ENCODE measurements around the gene FAM131A. TPM values are rescaled to one million over a fixed set of nuclear protein-coding genes. Genes with fewer than 3 reads are reported as not detected.

FAM131A gene
- polyA plus RNA-seq, 1 donor: 9.9 TPM

DNA sequence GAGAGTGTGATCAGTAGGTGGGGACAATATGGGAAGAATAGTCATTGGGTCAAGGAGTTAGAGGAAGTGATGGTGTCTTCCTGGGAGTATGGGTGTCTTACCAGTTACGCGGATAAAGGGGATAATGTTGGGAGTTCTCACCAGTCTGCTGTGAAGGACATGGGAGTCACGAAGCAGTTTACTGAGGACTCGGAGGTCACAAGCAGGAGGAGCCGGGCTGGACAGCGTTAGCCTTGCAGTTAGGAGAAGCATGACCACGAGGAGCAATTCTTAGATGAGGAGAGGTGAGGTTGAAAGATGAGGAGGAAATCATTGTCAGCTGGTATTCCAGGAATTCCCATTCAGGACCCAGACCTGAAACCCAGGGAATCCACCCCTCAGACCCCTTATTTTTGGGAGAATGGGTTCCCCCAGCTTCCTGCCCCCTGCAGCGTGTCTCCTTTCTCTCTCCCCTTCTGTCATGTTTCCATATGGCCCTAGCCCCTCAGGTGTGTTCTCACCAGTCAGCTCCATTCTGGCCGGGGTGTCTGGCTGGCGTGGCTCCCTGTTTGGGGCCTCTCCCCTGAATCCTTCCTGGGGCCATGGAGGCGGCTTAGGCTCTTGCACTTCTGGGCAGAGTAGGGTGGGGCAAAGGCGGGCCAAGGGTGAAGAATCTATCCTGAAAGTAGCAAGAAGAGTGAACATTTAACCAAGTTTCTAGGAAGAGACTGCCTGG lies 38.5 kb downstream of the FAM131A start:
- DNase-seq: no peak

DNA sequence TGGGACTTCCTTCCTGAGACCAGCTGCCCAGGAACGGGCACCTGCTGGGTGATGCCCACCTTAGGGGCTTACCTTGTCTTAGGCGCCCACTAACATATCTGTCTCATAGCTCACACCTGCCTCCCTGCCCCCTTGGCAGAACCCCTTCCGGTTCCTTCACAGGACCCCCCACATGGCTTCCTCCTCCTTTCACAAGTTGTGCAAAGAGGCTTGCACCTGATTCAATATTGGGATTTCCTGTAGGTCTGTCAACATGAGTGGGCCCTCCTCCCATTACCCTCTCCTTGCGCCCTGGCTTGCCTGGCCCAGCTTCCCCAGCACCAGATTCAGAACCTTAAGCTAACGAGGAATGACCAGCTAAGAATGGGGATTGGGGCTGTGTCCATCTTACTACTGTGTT lies 40.0 kb downstream of the FAM131A start:
- DNase-seq: no peak

DNA sequence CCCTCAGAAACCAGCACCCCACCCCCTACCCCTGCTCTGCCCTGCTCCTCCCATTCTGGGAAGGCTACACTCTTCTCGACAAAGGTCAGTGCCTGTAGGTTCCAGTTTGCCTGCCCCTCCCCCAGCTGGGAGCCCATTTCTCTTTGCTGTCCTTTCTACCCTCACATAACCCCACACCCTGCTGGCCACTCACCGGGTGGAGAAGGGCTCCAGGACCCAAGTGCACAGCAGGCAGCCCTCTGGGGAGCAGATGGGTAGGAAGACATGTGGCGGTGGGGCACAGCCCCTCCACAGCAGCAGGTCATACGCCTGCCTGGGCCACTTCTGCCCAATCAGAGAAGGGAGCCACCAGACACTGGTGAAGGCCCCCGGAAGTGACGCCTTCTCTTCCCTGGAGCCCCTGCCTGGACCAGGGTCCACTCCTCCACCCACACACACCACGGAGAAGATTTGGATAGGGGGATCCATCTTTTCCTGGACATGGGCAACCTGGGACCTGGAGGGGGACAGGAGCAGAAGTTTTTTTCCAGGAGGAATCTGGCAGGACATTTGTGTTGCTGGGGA lies 40.6 kb downstream of the FAM131A start, which contains the start of gene THPO:
Gene THPO (minus strand): TSS at position 326 of the 564 bp plus-strand sequence. CDS start 1,948 bp downstream, outside the sequence.
- DNase-seq: no peak

DNA sequence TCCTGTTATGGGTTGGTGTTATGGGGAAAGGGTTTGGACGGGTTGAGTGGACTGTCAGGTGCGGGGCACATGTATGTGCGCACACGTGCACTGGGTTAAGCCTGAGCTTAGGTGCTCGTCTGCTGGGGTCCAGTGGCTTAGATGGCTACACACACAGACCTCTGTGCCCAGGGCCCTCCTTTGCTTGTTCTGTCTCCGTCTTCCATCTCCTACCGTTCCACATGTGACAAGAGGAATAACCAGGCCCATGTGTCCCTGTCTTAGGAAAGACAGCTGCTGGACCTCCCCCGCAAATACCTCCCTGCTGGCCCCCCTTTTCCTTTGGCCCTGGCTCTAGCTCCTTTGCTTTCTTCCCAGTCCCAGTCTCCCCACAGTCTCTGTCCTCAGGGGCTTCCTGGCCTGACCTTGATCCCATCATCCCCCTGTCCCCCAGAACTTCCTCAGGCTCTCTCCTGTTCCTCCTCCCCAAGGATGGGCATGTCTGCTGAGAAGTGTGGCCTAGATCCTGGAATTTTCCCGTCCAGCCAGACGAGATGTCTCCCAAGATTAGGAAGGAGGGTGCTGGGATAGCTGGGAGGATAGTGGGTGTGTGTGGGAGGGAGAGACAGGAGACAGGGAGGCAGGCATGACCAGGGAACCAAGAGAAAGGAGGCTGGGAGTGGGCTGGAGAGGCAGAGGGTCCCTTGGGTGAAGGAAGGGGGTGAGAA lies 41.4 kb downstream of the FAM131A start:
- DNase-seq: no peak

DNA sequence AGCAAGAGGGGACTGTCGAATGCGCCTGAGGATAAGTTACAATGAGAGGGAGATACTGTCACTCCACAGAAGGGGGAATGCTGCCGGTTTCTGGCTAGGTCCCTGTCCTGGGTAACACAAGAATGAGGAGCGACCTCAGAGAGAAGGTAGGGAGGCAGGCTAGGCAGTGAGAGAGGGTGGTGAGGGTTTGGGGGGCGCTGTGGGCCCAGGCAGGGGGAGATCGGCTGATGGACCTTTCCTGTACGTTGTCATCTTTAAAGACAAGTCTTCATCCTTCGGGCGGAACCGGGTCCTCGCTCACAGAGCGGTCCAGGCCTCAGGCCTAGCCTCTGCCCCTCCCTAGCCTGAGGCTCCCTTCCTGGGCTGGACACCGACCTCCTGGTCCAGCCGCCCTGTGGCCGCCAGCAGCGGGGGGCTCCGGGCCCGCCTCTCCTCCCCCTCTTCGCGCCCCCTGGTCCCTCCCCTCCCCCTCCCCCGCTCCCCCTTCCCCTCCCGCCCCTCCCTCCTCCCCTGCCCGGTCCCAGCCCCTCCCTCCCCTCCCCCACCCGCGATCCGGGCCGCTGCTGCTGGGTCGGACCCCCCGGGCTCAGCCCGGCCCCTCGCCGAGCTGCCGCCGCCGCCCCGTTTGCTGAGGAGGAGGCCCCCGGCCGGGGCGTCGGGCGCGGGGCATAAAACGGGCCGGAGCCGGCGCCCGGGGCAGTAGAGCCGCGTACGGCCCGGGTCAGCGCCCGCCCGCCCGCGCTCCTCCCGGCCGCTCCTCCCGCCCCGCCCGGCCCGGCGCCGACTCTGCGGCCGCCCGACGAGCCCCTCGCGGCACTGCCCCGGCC lies 42.2 kb downstream of the FAM131A start, which contains the start of gene CHRD:
Gene CHRD (plus strand): TSS at position 697 of the 827 bp plus-strand sequence. CDS start 265 bp downstream, outside the sequence.
- no peak for DNase-seq

DNA sequence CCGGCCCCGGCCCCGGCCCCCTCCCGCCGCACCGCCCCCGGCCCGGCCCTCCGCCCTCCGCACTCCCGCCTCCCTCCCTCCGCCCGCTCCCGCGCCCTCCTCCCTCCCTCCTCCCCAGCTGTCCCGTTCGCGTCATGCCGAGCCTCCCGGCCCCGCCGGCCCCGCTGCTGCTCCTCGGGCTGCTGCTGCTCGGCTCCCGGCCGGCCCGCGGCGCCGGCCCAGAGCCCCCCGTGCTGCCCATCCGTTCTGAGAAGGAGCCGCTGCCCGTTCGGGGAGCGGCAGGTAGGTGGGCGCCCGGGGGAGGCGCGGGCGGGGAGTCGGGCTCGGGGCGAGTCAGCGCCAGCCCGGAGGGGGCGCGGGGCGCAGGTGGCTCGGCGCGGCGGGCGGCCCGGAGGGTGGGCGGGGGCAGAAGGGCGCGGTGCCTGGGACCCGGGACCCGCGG lies 42.8 kb downstream of the FAM131A start:
- DNase-seq: no peak

DNA sequence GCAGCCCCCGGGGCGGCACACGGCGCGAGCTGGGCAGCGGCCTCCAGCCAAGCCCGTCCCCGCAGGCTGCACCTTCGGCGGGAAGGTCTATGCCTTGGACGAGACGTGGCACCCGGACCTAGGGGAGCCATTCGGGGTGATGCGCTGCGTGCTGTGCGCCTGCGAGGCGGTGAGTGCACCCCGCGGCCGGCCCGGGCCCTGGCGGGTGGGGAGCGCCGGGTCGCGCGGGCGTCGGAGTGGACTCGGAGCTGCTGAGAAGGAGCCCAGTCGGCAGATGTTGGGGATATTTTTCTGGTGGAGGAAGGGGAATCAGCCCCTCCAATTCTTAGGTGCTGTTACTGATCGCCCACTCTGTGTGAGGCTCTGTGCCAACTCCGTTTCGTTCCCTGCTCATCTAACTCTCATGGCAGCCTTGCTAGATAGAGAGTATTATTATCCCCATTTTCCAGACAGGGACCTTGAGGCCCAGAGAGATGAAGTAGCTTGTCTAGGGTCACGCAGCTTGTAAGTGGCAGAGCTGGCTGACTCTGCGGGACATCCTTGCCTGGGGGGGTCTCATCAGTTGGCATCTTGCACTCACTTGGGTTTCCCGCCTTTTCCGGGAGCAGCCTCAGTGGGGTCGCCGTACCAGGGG lies 43.3 kb downstream of the FAM131A start:
- no peak for DNase-seq

DNA sequence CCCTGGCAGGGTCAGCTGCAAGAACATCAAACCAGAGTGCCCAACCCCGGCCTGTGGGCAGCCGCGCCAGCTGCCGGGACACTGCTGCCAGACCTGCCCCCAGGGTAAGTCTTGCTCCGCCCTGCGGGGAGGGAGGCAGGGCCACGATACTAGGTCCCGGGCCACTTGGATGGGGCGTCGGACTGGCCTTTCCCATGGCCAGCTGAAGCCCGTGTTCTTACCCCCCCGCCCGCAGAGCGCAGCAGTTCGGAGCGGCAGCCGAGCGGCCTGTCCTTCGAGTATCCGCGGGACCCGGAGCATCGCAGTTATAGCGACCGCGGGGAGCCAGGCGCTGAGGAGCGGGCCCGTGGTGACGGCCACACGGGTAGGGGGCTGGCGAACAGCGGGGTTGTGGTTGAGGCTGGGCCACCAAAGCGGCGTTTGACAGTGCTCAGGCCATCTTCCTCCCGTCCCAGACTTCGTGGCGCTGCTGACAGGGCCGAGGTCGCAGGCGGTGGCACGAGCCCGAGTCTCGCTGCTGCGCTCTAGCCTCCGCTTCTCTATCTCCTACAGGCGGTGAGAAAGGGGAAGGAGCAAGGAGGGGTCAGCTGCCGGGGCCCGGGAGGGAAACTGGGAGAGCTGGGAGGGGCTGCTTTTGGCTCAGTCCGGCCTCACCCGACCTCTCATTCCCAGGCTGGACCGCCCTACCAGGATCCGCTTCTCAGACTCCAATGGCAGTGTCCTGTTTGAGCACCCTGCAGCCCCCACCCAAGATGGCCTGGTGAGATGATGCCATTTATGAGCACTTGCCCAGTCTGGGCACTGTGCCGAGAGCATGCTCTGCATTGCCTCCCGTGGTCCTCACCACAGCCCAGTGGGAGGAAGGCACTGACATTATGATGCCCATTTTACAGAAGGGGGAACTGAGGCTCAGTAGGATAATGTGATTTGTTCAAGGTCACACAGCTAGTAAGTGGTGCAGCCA lies 44.1 kb downstream of the FAM131A start:
- no peak for DNase-seq

DNA sequence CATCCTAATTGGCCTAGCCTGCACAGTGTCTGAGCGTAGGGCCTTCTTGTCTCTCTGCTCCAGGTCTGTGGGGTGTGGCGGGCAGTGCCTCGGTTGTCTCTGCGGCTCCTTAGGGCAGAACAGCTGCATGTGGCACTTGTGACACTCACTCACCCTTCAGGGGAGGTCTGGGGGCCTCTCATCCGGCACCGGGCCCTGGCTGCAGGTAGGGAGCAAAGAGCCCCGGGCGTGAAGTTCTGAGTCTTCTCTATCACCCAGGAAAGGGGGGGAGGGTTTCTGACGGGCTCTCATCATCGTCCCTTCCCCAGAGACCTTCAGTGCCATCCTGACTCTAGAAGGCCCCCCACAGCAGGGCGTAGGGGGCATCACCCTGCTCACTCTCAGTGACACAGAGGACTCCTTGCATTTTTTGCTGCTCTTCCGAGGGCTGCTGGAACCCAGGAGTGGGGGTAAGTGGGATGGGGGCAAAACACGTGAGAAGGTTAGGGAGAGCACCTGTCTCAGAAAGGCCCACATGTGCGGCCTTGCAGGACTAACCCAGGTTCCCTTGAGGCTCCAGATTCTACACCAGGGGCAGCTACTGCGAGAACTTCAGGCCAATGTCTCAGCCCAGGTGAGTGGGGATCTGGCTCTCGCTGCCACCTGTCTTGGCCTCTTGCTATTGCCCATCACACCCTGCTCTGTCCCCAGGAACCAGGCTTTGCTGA lies 45.1 kb downstream of the FAM131A start:
- no peak for DNase-seq

DNA sequence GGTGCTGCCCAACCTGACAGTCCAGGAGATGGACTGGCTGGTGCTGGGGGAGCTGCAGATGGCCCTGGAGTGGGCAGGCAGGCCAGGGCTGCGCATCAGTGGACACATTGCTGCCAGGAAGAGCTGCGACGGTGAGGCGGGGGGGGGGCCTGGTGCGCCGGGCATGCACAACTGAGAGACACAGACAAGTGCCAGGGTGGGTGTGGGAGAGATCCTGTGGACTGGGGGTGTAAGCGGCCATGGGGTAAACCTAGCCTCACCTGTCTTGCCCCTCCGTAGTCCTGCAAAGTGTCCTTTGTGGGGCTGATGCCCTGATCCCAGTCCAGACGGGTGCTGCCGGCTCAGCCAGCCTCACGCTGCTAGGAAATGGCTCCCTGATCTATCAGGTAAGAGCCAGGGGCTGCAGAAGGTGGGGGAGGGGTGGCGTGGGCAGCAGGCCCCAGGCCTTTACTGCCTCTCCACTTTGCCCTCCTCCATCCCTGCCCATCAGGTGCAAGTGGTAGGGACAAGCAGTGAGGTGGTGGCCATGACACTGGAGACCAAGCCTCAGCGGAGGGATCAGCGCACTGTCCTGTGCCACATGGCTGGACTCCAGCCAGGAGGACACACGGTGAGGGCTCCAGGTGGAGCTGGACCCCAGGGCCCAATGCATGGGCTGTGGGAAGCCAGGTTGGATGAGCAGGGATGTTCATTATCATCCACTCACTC lies 45.8 kb downstream of the FAM131A start:
- no peak for DNase-seq

DNA sequence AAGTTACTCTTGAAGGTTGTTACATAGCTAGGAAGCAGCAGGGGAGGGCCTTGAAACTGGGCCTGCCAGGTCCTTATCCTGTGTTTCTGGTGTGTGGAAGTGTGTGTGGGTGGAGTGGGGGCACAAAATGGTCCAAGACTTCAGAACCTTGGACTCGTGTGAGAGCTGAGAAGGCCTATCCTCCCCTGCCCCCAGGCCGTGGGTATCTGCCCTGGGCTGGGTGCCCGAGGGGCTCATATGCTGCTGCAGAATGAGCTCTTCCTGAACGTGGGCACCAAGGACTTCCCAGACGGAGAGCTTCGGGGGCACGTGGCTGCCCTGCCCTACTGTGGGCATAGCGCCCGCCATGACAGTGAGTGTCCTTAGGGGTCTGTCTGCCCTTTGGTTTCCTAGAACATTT lies 46.9 kb downstream of the FAM131A start:
- no peak for DNase-seq

DNA sequence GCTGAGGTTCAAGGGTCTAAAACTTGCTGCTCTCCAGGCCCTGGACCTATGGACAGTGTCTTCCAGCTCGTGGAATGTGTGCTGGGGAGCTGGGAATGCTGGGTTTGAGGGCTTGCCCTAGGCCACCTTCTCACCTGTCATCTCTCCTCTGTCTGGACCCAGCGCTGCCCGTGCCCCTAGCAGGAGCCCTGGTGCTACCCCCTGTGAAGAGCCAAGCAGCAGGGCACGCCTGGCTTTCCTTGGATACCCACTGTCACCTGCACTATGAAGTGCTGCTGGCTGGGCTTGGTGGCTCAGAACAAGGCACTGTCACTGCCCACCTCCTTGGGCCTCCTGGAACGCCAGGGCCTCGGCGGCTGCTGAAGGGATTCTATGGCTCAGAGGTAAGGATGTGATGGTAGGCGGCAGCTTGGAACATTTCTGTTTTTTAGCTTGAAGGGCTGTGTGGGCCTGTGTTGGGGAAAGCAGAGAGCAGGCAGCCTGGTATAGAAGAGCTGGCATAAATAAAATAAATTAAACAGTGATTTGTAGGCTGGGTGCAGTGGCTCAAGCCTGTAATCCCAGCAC lies 47.5 kb downstream of the FAM131A start:
- no peak for DNase-seq

DNA sequence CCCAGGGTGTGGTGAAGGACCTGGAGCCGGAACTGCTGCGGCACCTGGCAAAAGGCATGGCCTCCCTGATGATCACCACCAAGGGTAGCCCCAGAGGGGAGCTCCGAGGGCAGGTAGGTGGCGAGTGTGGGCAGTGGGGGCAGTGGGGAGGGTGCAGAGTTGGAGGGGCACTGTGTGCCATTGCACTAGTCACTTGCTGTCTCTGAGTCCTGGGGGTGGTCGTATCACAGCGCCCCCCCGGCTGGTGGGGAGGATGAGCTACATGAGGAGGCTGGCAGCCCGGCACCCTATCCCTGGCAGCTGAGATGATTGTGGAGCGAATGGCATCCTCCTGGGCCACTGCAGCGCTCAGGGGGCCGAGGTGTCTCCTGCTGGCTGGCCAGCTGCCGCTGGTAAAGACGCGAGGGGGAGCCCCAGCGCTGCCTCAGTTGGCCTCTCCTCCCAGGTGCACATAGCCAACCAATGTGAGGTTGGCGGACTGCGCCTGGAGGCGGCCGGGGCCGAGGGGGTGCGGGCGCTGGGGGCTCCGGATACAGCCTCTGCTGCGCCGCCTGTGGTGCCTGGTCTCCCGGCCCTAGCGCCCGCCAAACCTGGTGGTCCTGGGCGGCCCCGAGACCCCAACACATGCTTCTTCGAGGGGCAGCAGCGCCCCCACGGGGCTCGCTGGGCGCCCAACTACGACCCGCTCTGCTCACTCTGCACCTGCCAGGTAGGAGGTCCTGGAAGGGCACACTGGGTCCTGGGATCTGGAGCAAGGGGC lies 48.8 kb downstream of the FAM131A start:
- DNase-seq: no peak

DNA sequence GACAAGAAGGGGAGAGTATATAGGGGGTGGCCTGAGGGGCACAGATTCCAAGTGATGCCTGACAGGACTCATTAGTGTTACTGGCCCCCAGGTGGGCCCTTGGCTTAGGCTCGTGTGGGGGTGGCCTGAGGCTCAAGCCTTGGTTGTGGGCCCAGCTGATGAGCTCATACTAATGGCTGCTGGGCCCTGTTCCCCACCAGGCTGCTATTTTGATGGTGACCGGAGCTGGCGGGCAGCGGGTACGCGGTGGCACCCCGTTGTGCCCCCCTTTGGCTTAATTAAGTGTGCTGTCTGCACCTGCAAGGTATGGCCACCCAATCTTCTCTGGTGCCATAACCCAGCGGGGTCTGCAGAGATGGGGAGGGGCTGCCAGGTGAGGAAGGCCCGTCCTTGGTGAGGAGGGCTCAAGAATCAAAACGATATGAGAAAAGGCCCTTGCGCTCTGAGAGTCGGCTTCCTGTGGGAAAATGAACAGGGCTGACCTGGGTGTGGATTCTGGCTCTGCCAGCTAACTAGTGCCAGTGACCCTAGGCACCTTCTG lies 49.8 kb downstream of the FAM131A start:
- DNase-seq: no peak

DNA sequence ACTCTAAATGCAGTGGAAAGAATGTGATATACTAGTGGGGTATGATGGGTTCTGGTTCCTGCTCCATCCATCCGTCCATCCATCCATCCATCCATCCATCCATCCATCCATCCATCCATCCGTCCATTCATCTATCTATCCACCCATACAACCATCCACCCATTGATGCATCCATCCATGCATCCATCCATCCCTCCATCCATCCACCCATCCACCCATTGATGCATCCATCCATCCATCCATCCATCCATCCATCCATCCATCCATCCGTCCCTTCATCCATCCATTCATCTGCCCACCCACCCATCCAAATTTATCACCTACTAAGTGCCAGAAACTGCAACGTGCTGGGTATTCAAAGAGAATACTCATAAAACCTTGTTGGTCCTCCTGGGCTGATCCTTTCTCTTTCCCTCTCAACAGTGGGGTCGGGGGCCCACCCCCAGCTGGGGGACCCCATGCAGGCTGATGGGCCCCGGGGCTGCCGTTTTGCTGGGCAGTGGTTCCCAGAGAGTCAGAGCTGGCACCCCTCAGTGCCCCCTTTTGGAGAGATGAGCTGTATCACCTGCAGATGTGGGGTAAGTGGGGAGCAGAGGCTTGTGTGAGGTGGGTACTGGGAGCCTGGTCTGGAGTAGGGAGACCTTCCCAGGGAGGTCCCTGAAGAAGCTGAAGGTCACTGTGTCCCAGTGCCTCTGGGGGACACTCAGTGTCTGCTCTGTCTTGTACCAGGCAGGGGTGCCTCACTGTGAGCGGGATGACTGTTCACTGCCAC lies 51.0 kb downstream of the FAM131A start:
- DNase-seq: no peak

DNA sequence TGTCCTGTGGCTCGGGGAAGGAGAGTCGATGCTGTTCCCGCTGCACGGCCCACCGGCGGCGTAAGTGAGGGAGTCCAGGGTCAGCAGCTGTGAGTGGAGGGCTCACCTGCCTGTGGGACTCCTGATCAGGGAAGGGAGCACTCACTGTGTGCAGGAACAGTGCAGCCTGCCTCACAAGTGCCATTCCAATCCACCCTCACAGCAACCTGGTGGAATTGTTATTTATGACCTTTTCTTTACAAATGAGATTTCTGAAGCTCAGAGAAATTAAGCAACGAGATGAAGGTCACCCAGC lies 51.5 kb downstream of the FAM131A start:
- no peak for DNase-seq

DNA sequence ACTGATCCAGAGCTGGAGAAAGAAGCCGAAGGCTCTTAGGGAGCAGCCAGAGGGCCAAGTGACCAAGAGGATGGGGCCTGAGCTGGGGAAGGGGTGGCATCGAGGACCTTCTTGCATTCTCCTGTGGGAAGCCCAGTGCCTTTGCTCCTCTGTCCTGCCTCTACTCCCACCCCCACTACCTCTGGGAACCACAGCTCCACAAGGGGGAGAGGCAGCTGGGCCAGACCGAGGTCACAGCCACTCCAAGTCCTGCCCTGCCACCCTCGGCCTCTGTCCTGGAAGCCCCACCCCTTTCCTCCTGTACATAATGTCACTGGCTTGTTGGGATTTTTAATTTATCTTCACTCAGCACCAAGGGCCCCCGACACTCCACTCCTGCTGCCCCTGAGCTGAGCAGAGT lies 52.0 kb downstream of the FAM131A start:
- DNase-seq: no peak
